ENCODE measurements around the gene MMAA. TPM values are rescaled to one million over a fixed set of nuclear protein-coding genes. Genes with fewer than 3 reads are reported as not detected.

Gene MMAA
- total RNA-seq, 1 experiment from 2014 or later: 4.0 TPM

- Histone ChIP-seq H3K4me2 (ENCODE audit: low read depth, low read length, poor library complexity, severe bottlenecking) (no peak overlapping the region), H3K27ac (ENCODE audit: low read length) (no peak overlapping the region), H3K36me3 (ENCODE audit: insufficient read depth, low read length) (no peaks in the 10 kb centered on the region), H3K4me3 (ENCODE audit: low read length) (no peak overlapping the region), H4K20me1 (ENCODE audit: insufficient read depth, low read depth, low read length) (no peaks in the 10 kb centered on the region), H3K4me1 (ENCODE audit: low read length) (no peaks in the 10 kb centered on the region), H3K9ac (ENCODE audit: low read length) (no peak overlapping the region), H3K27me3 (ENCODE audit: low read length) (no peaks in the 10 kb centered on the region), H3K9me2 (replicated peaks; ENCODE audit: insufficient read depth, low read length) (no peaks in the 10 kb centered on the region), H2AFZ (ENCODE audit: low read length) (no peak overlapping the region), H3K9me3 (ENCODE audit: low read length) (no peaks in the 10 kb centered on the region), H3K79me2 (ENCODE audit: low read length) (no peaks in the 10 kb centered on the region)
- no peak for DNase-seq
Observed at GRCh38 chr4:145698507-145698906, 79.3 kb downstream of the MMAA start.

GRCh38 chr4:145703850-145704497, 84.8 kb downstream of the MMAA start:
- DNase-seq: no peak
- Histone ChIP-seq H3K27me3 (ENCODE audit: low read length) (0 out of 2 replicates have a peak, but pooled peaks cover 3% of the 10 kb centered on the region), H3K36me3 (ENCODE audit: insufficient read depth, low read length) (no peaks in the 10 kb centered on the region), H4K20me1 (ENCODE audit: insufficient read depth, low read depth, low read length) (no peaks in the 10 kb centered on the region), H2AFZ (ENCODE audit: low read length) (no peak overlapping the region), H3K9me2 (replicated peaks; ENCODE audit: insufficient read depth, low read length) (0 out of 2 replicates have a peak, but pooled peaks cover 3% of the 10 kb centered on the region), H3K9me3 (ENCODE audit: low read length) (no peaks in the 10 kb centered on the region), H3K9ac (ENCODE audit: low read length) (no peak overlapping the region), H3K4me1 (ENCODE audit: low read length) (no peaks in the 10 kb centered on the region), H3K79me2 (ENCODE audit: low read length) (no peaks in the 10 kb centered on the region), H3K4me2 (ENCODE audit: low read depth, low read length, poor library complexity, severe bottlenecking) (no peak overlapping the region), H3K27ac (ENCODE audit: low read length) (no peak overlapping the region), H3K4me3 (ENCODE audit: low read length) (no peak overlapping the region)

- Histone ChIP-seq H2AFZ (ENCODE audit: low read length) (no peak overlapping the region), H3K9me2 (replicated peaks; ENCODE audit: insufficient read depth, low read length) (0 out of 2 replicates have a peak, but pooled peaks cover 3% of the 10 kb centered on the region)
Observed at GRCh38 chr4:145709336-145709735, 90.2 kb downstream of the MMAA start.

More at GRCh38 chr4:145709336-145709735, 90.2 kb downstream of the MMAA start:
- Histone ChIP-seq H3K27me3 (ENCODE audit: low read length) (0 out of 2 replicates have a peak, but pooled peaks cover 3% of the 10 kb centered on the region), H3K4me3 (ENCODE audit: low read length) (no peak overlapping the region), H3K4me1 (ENCODE audit: low read length) (no peaks in the 10 kb centered on the region), H3K36me3 (ENCODE audit: insufficient read depth, low read length) (no peaks in the 10 kb centered on the region; the same call in 1 of the 2 replicates), H4K20me1 (ENCODE audit: insufficient read depth, low read depth, low read length) (no peaks in the 10 kb centered on the region), H3K4me2 (ENCODE audit: low read depth, low read length, poor library complexity, severe bottlenecking) (no peak overlapping the region), H3K9me3 (ENCODE audit: low read length) (peaks cover 13% of the 10 kb centered on the region), H3K79me2 (ENCODE audit: low read length) (no peaks in the 10 kb centered on the region), H3K27ac (ENCODE audit: low read length) (no peak overlapping the region), H3K9ac (ENCODE audit: low read length) (no peak overlapping the region)
- DNase-seq: no peak

Other genes starting within 250 kb of the MMAA start
- not detected in 2 replicates for gene SMAD1, start 137.5 kb upstream of the MMAA start, total RNA-seq (2014; rRNA removed; shearing (Covaris generic); ENCODE audit: low replicate concordance)
- gene C4orf51, start 60.8 kb downstream of the MMAA start, total RNA-seq (2014; rRNA removed; shearing (Covaris generic); ENCODE audit: low replicate concordance): not detected in 2 replicates